ENCODE data around the gene WAC.

- TF ChIP-seq CTCF (IDR thresholded peaks at IDR 0.05 in 2 of 3, conservative IDR thresholded peaks at IDR 0.05 in 1 of 3; ENCODE audit: control insufficient read depth in 2 of 3, extremely low read depth in 1 of 3, insufficient read depth in 1 of 3, low read depth in 3 of 3, low read length in 3 of 3) (no peak), FOXM1 (IDR thresholded peaks at IDR 0.05; ENCODE audit: low read depth, low read length) (no peak), EP300 (IDR thresholded peaks at IDR 0.05; ENCODE audit: borderline replicate concordance in 1 of 2, control insufficient read depth in 1 of 2, low read depth in 2 of 2, low read length in 2 of 2) (no peak), ZNF24 (IDR thresholded peaks at IDR 0.05) (no peak)
These were observed 131.4 kb downstream of the WAC start for GRCh38 chr10:28664369-28664740.
